IPS DF 6.9 (cell line): ENCODE data around the gene ZNF492.
"Not testable (repeated sequence)": the region's sequence is repeated elsewhere in the genome, so short reads cannot be mapped to it uniquely, and the experiment has no call there.

Experiments
- DNase-seq: peaks from one replicate; pipeline ENCODE4 v3.0.0-alpha.2; 2013; ENCODE audit warnings: low read depth, low spot score
- H3K27ac ChIP-seq: one replicate; pipeline ENCODE4 v1.5.1; 2013; ENCODE audit warnings: low read length, control low read depth
- H3K27me3 ChIP-seq: 2 replicates; pipeline ENCODE4 v1.6.1; 2013; ENCODE audit warnings: mild to moderate bottlenecking, low read length; ENCODE audit not compliant: control insufficient read depth, insufficient read depth
- H3K36me3 ChIP-seq: 2 replicates; pipeline ENCODE4 v1.6.1; 2013; ENCODE audit warnings: low read length; ENCODE audit not compliant: control insufficient read depth, insufficient read depth
- H3K4me1 ChIP-seq: 2 replicates; pipeline ENCODE4 v1.6.1; 2013; ENCODE audit warnings: low read length; ENCODE audit not compliant: control insufficient read depth, insufficient read depth
- H3K4me3 ChIP-seq: 2 replicates; pipeline ENCODE4 v1.5.1; 2013; ENCODE audit warnings: mild to moderate bottlenecking, low read length
- H3K9me3 ChIP-seq: 2 replicates; pipeline ENCODE4 v1.6.1; 2013; ENCODE audit warnings: low read length, inconsistent platforms; ENCODE audit not compliant: control insufficient read depth, insufficient read depth
- WGBS: extraction: QIAGEN DNeasy Blood & Tissue Kit; methylation state at CpG from one replicate; pipeline ENCODE4 v1.1.7; 2013; ENCODE audit warnings: mixed read lengths, missing lambda C conversion rate; ENCODE audit not compliant: insufficient read length, insufficient coverage; 5-methylcytosine and 5-hydroxymethylcytosine counted together

Gene ZNF492

GRCh38 chr19:22605275-22606211 is 28.6 kb upstream of the ZNF492 start:
- Histone ChIP-seq H3K27ac (no peak overlapping the region), H3K27me3 (no peaks in the 10 kb centered on the region), H3K9me3 (peaks cover 41% of the 10 kb centered on the region), H3K4me3 (no peak overlapping the region), H3K36me3 (no peaks in the 10 kb centered on the region; the same call in 1 of the 2 replicates), H3K4me1 (no peaks in the 10 kb centered on the region)
- no CpG with 5 or more reads among the region's 12 CpGs for WGBS
- DNase-seq = no peak

- Histone ChIP-seq H3K9me3 (peaks cover 43% of the 10 kb centered on the region), H3K27ac (no peak overlapping the region), H3K4me3 (no peak overlapping the region), H3K36me3 (no peaks in the 10 kb centered on the region; the same call in 1 of the 2 replicates), H3K4me1 (no peaks in the 10 kb centered on the region), H3K27me3 (no peaks in the 10 kb centered on the region)
- no peak for DNase-seq
- no CpG with 5 or more reads among the region's 2 CpGs for WGBS
Observed at GRCh38 chr19:22606212-22606553, 27.9 kb upstream of the ZNF492 start.

GRCh38 chr19:22606954-22607652 is 27.0 kb upstream of the ZNF492 start:
- Histone ChIP-seq H3K36me3 (no peaks in the 10 kb centered on the region; the same call in 1 of the 2 replicates), H3K4me3 (no peak overlapping the region), H3K9me3 (peaks cover 41% of the 10 kb centered on the region), H3K4me1 (no peaks in the 10 kb centered on the region), H3K27me3 (no peaks in the 10 kb centered on the region), H3K27ac (no peak overlapping the region)
- WGBS = no CpG with 5 or more reads among the region's 6 CpGs
- DNase-seq = no peak

- H3K4me3 ChIP-seq = no peak overlapping the region
- WGBS = no CpG with 5 or more reads among the region's 18 CpGs
- no peaks in the 10 kb centered on the region for H3K4me1 ChIP-seq
- H3K27me3 ChIP-seq = no peaks in the 10 kb centered on the region
- DNase-seq = no peak
- no peak overlapping the region for H3K27ac ChIP-seq
- H3K9me3 ChIP-seq = peaks cover 39% of the 10 kb centered on the region
- no peaks in the 10 kb centered on the region; the same call in 1 of the 2 replicates for H3K36me3 ChIP-seq
Observed at GRCh38 chr19:22607653-22608430, 26.3 kb upstream of the ZNF492 start.

GRCh38 chr19:22608441-22608840 is 25.7 kb upstream of the ZNF492 start:
- Histone ChIP-seq H3K27me3 (no peaks in the 10 kb centered on the region), H3K9me3 (peaks cover 34% of the 10 kb centered on the region), H3K36me3 (no peaks in the 10 kb centered on the region; the same call in 1 of the 2 replicates), H3K4me1 (no peaks in the 10 kb centered on the region), H3K27ac (no peak overlapping the region), H3K4me3 (no peak overlapping the region)
- DNase-seq = no peak
- WGBS = no CpG with 5 or more reads among the region's 7 CpGs

- no peak for DNase-seq
- peaks cover 34% of the 10 kb centered on the region for H3K9me3 ChIP-seq
- no peak overlapping the region for H3K27ac ChIP-seq
- no peaks in the 10 kb centered on the region; the same call in 1 of the 2 replicates for H3K36me3 ChIP-seq
- H3K4me3 ChIP-seq = no peak overlapping the region
- H3K4me1 ChIP-seq = no peaks in the 10 kb centered on the region
- WGBS = no CpG with 5 or more reads among the region's 4 CpGs
- H3K27me3 ChIP-seq = no peaks in the 10 kb centered on the region
Observed at GRCh38 chr19:22609630-22610029, 24.5 kb upstream of the ZNF492 start.

GRCh38 chr19:22610121-22610520 is 24.0 kb upstream of the ZNF492 start:
- no peaks in the 10 kb centered on the region for H3K27me3 ChIP-seq
- no peak overlapping the region for H3K4me3 ChIP-seq
- no CpG with 5 or more reads among the region's 2 CpGs for WGBS
- H3K4me1 ChIP-seq = no peaks in the 10 kb centered on the region
- peaks cover 34% of the 10 kb centered on the region for H3K9me3 ChIP-seq
- no peak for DNase-seq
- H3K36me3 ChIP-seq = no peaks in the 10 kb centered on the region; the same call in 1 of the 2 replicates
- no peak overlapping the region for H3K27ac ChIP-seq

GRCh38 chr19:22612316-22612715 is 21.8 kb upstream of the ZNF492 start:
- H3K4me1 ChIP-seq = no peaks in the 10 kb centered on the region
- WGBS = no CpG with 5 or more reads among the region's 1 CpG
- peaks cover 20% of the 10 kb centered on the region for H3K9me3 ChIP-seq
- no peak overlapping the region for H3K27ac ChIP-seq
- H3K27me3 ChIP-seq = no peaks in the 10 kb centered on the region
- H3K36me3 ChIP-seq = no peaks in the 10 kb centered on the region; the same call in 1 of the 2 replicates
- DNase-seq = no peak
- H3K4me3 ChIP-seq = no peak overlapping the region

GRCh38 chr19:22616659-22617058 is 17.5 kb upstream of the ZNF492 start:
- Histone ChIP-seq H3K4me3 (no peak overlapping the region), H3K4me1 (no peaks in the 10 kb centered on the region), H3K27me3 (no peaks in the 10 kb centered on the region), H3K9me3 (peaks cover 24% of the 10 kb centered on the region), H3K36me3 (no peaks in the 10 kb centered on the region; the same call in 1 of the 2 replicates), H3K27ac (no peak overlapping the region)
- no peak for DNase-seq
- no CpG with 5 or more reads among the region's 12 CpGs for WGBS

- not testable (repeated sequence) for DNase-seq, H3K4me3 ChIP-seq, H3K36me3 ChIP-seq, H3K4me1 ChIP-seq, H3K27me3 ChIP-seq, H3K27ac ChIP-seq
- no CpG with 5 or more reads among the region's 7 CpGs for WGBS
- H3K9me3 ChIP-seq = peaks cover 22% of the 10 kb centered on the region
Observed at GRCh38 chr19:22617181-22617580, 16.9 kb upstream of the ZNF492 start.
